Stimulated activated naive B cell treated with anti-CD40 and anti-IgM and Interleukin-4, amounts not matched to agents 10 μg/mL and 1 μg/mL and 100 μg/mL, for 72 hours (primary cell): Measurements from ENCODE around the gene LRRC36.

ENCODE experiments used
- ATAC-seq, 2 donors: fragments of 150-1000 bp; cut with Tn5 transposase; replicated peaks; 2 replicates each; pipeline ENCODE4 v1.10.0; 2021; ENCODE audit warnings: moderate library complexity in 1 of 2
- DNase-seq: peaks from one replicate; pipeline ENCODE4 v3.0.0; 2021
- H3K27ac Mint-ChIP-seq: one replicate; pipeline ENCODE4 v1.8.0; 2022; ENCODE audit warnings: mild to moderate bottlenecking, mixed read lengths
- H3K27me3 Mint-ChIP-seq, 2 donors: one replicate each; pipeline ENCODE4 v1.8.0; 2022; ENCODE audit warnings: mixed read lengths in 2 of 2
- H3K36me3 Mint-ChIP-seq, 2 donors: one replicate each; pipeline ENCODE4 v1.8.0; 2022; ENCODE audit warnings: mixed read lengths in 2 of 2, mild to moderate bottlenecking in 1 of 2
- H3K4me1 Mint-ChIP-seq, 2 donors: one replicate each; pipeline ENCODE4 v1.8.0; 2022; ENCODE audit warnings: mixed read lengths in 2 of 2, mild to moderate bottlenecking in 1 of 2
- H3K4me3 Mint-ChIP-seq, 2 donors: one replicate each; pipeline ENCODE4 v1.8.0; 2022; ENCODE audit warnings: mild to moderate bottlenecking in 2 of 2, mixed read lengths in 2 of 2, moderate library complexity in 1 of 2
- H3K9me3 Mint-ChIP-seq, 2 donors: one replicate each; pipeline ENCODE4 v1.8.0; 2022; ENCODE audit warnings: mixed read lengths in 2 of 2, mild to moderate bottlenecking in 1 of 2

LRRC36 gene

DNA sequence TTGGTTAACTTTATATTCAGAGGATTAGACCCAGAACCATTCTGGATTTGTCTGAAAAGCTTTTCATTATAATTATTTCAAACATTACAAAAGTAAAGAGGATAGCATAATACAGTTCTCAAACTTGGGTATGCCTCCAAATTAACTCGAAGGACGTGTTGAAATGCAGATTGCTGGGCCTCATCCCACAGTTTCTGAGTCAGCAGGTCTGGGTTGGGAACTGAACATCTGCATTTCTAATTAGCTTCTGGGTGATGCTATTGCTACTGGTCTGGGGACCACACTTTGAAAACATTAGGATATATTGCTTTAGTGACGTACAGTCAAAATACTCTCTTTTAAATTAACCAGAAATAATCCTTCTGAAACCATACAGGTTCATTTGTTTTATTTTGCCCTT is 56.7 kb downstream of the LRRC36 start:
- no peaks in the 10 kb centered on the region for H3K36me3 Mint-ChIP-seq
- peaks cover 0 to 3% of the 10 kb centered on the region in 2 donors for H3K4me1 Mint-ChIP-seq
- H3K27me3 Mint-ChIP-seq, result peaks cover 0 to 8% of the 10 kb centered on the region in 2 donors
- ATAC-seq (no peak), DNase-seq (no peak)
- H3K4me3 Mint-ChIP-seq, result no peak overlapping the region
- H3K9me3 Mint-ChIP-seq, result no peaks in the 10 kb centered on the region
- H3K27ac Mint-ChIP-seq, result no peak overlapping the region

DNA sequence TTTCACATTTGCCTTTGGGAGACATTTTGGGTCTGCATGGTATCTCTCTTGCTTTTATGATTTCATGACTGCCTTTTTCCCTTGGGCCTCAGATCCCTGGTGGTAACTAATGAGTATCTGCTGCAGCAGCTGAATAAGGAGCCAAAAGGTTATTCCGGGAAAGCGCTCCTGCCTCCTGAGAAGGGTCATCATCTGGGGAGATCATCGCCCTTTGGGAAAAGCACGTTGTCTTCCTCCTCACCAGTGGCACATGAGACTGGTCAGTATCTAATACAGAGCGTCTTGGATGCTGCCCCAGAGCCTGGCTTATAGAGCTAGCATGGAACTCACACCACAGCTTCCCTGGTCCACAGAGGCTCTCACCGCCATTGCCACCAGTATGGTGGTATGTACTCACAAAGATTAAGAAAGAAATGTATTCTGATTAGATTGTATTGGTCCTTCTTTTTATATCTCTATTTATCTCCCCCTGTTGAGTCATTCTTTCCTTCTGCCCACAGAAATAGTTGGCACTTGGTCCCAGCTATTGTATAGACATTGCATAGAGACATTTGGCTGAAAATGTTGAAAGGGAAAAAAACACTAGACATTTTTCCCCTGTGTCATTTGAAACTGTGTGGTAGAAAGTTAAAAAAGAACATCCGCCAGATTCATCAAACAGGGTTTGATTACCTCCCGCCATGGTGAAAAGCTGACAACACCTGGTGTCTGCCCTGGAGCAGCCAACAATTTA is 58.3 kb downstream of the LRRC36 start:
- DNase-seq (no peak), ATAC-seq (no peak)
- Mint-ChIP-seq H3K4me1 (peaks cover 7% of the 10 kb centered on the region in 2 donors), H3K4me3 (no peak overlapping the region), H3K27ac (no peak overlapping the region), H3K36me3 (no peaks in the 10 kb centered on the region), H3K27me3 (peaks cover 0 to 8% of the 10 kb centered on the region in 2 donors), H3K9me3 (no peaks in the 10 kb centered on the region)

DNA sequence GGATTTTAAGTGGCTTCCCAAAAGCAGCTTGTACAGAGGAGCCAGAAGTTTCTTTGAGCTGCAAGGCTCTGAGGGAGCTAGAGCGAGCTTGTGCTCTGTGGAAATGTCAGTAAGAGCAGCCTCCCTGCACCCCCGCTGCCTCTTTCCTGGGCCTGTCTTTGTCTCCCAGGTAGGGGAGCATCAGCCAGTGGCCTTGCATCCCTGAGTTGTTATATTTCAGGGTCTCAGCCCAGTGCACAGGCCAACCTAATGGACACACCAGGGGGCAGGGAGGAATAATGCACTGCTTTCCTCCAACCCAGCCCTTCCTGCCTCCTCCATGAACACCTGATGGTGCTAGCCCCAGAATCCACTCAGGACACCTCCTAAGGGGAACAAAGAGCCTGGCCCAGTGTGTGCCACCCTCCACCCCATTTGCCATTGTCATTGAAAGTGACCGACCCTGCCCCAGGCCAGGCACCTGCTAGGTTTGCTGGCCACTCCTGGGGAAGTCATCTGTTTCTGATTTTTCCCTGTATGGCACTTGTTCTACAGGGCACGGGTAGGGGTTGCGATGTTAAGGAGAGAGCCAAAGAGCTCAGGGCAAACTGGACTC is 60.3 kb downstream of the LRRC36 start:
- no peak overlapping the region for H3K4me3 Mint-ChIP-seq
- peaks cover 18 to 24% of the 10 kb centered on the region in 2 donors for H3K4me1 Mint-ChIP-seq
- peaks cover 16 to 25% of the 10 kb centered on the region in 2 donors for H3K27me3 Mint-ChIP-seq
- DNase-seq (no peak), ATAC-seq (no peak)
- H3K27ac Mint-ChIP-seq, result no peak overlapping the region
- no peaks in the 10 kb centered on the region for H3K36me3 Mint-ChIP-seq
- H3K9me3 Mint-ChIP-seq, result no peaks in the 10 kb centered on the region

DNA sequence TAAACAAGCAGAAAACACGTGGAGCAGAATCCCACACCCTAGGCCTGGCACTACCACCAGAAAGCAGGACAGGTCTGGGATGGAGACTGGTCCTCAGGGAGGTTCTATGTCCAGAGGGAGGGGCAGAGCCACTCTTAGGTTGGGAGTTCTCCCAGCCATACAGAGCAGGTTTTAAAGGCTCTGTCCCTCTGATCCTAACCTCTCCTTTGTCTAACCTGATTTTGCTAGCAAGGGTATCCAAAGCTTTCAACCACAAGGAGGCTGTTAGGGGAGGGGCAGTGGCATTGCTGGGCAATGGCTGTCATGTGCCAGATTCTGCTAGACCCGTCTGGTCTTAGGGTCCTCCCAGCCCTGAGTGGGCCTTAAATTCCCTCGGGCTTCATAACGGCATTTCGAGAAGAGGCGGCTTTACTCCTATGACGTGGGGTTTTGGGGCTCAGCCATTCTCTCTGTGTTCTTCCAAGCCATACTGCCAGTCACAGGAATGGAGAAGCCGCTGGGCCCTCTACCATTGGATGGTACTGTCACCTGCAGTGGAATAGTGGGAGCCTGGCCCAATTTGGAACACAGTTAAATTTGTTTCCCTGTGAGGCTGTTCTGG is 61.0 kb downstream of the LRRC36 start:
- H3K4me3 Mint-ChIP-seq, result no peak overlapping the region
- no peak overlapping the region for H3K27ac Mint-ChIP-seq
- H3K27me3 Mint-ChIP-seq, result peaks cover 22 to 31% of the 10 kb centered on the region in 2 donors
- H3K4me1 Mint-ChIP-seq, result peaks cover 18 to 27% of the 10 kb centered on the region in 2 donors
- no peak for DNase-seq
- ATAC-seq, result no peak
- H3K36me3 Mint-ChIP-seq, result no peaks in the 10 kb centered on the region
- no peaks in the 10 kb centered on the region for H3K9me3 Mint-ChIP-seq

- no peaks in the 10 kb centered on the region for H3K36me3 Mint-ChIP-seq
- H3K27ac Mint-ChIP-seq, result no peak overlapping the region
- no peak for DNase-seq
- ATAC-seq, result no peak
- no peak overlapping the region for H3K4me3 Mint-ChIP-seq
- H3K27me3 Mint-ChIP-seq, result peaks cover 24 to 37% of the 10 kb centered on the region in 2 donors
- H3K9me3 Mint-ChIP-seq, result no peaks in the 10 kb centered on the region
- peaks cover 18 to 29% of the 10 kb centered on the region in 2 donors for H3K4me1 Mint-ChIP-seq
Measured at GRCh38 chr16:67388191-67388590, 61.6 kb downstream of the LRRC36 start.

DNA sequence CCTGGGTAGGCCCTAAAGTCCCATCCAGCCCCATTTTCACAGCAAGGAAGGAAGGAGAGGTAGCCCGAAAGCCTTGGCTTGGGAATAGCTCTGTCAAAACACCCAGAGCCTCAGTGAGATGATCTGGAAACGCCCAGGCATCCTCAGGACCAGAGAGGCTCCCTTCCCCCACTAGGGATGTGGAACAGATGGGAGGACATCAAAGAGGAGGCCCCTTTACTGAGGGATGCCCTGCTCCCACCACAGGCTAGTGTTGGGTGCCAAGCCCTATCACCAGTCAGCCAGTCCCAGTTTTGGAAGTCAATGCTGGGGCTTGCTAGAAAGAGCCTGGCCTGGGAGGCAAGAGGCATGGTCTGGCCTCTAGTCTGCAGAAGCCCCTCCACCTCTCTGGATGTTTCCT is 62.0 kb downstream of the LRRC36 start:
- Mint-ChIP-seq H3K27me3 (peaks cover 26 to 41% of the 10 kb centered on the region in 2 donors), H3K4me1 (peaks cover 18 to 32% of the 10 kb centered on the region in 2 donors), H3K9me3 (no peaks in the 10 kb centered on the region), H3K4me3 (no peak overlapping the region), H3K36me3 (no peaks in the 10 kb centered on the region), H3K27ac (no peak overlapping the region)
- ATAC-seq (no peak), DNase-seq (no peak)

DNA sequence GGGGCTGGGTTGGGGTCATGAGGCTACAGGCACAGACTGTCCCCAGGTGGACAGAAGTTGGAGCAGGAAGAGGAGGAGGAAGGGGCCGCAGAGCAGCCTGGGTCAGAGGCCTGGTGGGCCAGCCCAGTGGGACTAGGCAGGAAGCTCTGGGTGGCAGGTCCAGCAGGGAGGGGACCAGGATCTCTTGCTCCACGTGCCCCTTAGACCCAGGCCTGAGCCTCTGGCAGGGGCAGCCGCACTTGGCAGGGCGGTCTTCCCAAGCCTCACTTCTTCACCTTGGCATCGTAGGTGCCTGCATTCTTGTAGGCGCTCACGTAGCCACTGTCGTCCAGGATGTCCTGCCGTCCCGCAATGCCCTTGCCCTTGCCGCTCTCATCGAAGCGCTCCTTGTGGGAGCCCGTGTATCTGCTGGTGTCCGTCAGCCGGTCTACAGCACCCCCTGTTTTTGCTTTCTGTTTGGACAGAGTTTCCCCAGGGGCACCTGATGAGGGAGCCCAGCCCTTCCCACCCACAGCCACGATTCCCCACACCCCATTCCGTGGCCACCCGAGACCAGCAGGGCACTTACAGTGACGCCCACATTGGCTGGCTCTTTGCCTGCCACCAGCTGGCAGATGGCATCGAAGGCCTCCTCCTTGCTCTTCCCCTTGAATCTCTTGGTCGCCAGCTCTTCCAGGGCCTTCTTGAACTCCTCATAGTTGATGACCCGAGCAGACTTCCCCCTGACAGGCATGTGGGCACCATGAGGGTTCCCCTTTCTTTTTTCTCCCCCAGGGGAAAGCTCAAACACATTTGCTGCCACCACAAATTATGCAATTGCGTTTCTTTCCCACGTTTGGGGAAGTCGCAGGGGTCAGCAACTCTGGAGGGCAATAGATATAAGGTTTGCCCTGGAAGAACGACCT is 63.5 kb downstream of the LRRC36 start:
- Mint-ChIP-seq H3K36me3 (no peaks in the 10 kb centered on the region), H3K9me3 (no peaks in the 10 kb centered on the region), H3K27ac (peak overlapping the region; percentile 43), H3K27me3 (peaks cover 38 to 55% of the 10 kb centered on the region in 2 donors), H3K4me1 (peaks cover 23 to 47% of the 10 kb centered on the region in 2 donors), H3K4me3 (peak overlapping the region; percentile 28 to 43)
- ATAC-seq (peak; percentile 54 to 65), DNase-seq (peak; percentile 29)

DNA sequence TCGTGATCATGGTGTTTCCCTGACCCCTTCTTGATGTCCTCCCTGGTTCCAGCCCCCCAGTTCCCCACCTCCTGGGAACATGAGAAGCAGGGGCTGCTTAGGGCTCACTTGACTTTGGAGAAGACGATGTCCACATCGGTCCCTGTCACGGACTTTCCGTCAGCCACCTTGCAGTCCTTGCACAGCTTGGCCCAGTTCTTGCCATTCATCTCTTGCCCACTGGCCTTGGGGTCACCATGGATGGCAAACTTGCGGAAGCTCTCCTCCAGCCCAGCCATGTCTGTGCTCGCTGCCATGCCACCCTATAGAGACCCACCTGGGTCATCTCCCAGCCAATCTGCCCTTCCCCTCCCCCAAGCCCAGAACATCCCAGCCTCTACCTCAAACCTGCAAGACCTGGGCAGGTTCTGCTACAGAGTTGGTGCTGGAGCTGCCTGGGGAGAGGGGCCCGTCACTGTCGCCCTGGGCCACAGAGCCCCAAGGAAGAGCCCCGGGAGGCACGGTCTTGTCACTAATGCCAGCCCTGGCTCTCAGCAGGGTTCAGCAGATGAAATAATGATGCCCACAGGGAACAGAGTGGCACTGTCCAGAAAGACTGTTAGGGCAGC is 64.3 kb downstream of the LRRC36 start:
- Mint-ChIP-seq H3K27ac (no peak overlapping the region), H3K9me3 (no peaks in the 10 kb centered on the region), H3K27me3 (peaks cover 45 to 54% of the 10 kb centered on the region in 2 donors), H3K4me3 (no peak overlapping the region), H3K4me1 (peaks cover 23 to 52% of the 10 kb centered on the region in 2 donors), H3K36me3 (no peaks in the 10 kb centered on the region)
- DNase-seq (no peak), ATAC-seq (no peak)

GRCh38 chr16:67391424-67392300 is 65.0 kb downstream of the LRRC36 start:
- no peak for DNase-seq
- no peaks in the 10 kb centered on the region for H3K36me3 Mint-ChIP-seq
- peaks cover 19 to 52% of the 10 kb centered on the region in 2 donors for H3K4me1 Mint-ChIP-seq
- H3K4me3 Mint-ChIP-seq, result no peak overlapping the region
- no peaks in the 10 kb centered on the region for H3K9me3 Mint-ChIP-seq
- no peak overlapping the region for H3K27ac Mint-ChIP-seq
- peaks cover 45 to 59% of the 10 kb centered on the region in 2 donors for H3K27me3 Mint-ChIP-seq
- no peak for ATAC-seq

- ATAC-seq, result no peak
- no peaks in the 10 kb centered on the region for H3K36me3 Mint-ChIP-seq
- H3K4me3 Mint-ChIP-seq, result no peak overlapping the region
- H3K9me3 Mint-ChIP-seq, result no peaks in the 10 kb centered on the region
- H3K27ac Mint-ChIP-seq, result no peak overlapping the region
- DNase-seq, result no peak
- peaks cover 45 to 63% of the 10 kb centered on the region in 2 donors for H3K27me3 Mint-ChIP-seq
- H3K4me1 Mint-ChIP-seq, result peaks cover 19 to 52% of the 10 kb centered on the region in 2 donors
Measured at GRCh38 chr16:67392301-67393059, 65.9 kb downstream of the LRRC36 start.

DNA sequence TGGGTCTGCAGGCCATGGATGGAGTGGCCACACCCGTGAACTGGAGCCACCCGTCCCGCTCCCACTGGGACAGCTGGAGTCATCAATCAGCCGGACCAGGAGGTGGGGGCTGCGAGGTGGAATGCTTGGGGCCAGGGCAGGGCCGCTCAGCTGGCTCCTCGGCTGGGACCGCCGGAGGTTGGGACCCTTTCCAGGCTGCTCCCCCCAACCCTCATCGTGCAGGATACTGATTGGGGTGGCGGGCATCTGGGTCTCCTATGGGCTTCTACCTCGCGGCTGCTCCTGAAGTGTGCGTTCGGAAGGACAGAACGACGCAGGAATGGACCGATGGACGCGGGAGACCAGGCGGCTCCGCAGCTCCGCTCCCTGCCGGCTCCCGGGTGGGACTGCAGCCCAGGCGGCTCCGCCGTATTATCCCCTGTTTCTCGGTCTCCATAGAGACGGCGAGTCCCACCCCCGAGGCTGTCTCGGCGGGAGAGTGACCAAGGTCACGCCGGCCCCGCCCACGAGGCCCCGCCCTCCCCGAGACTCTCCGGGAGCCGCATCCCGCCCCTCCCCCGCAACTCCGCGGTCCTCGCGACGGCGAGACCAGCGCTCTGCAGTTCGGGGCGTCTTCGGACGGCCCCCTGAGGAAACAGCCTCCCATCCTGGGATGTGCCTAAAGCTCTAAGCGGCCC is 66.6 kb downstream of the LRRC36 start, which contains the start of gene TPPP3:
TSS of gene TPPP3 (minus strand) at position 388 of the 677 bp plus-strand sequence. CDS start 2,387 bp downstream, outside the sequence.
- Mint-ChIP-seq H3K4me3 (peak within 1 kb of the TSS; percentile 57 to 80), H3K27ac (peak within 1 kb of the TSS; percentile 37), H3K9me3 (no peaks in the 10 kb centered on the region), H3K27me3 (peaks cover 45 to 63% of the 10 kb centered on the region in 2 donors), H3K36me3 (no peaks in the 10 kb centered on the region), H3K4me1 (peaks cover 19 to 52% of the 10 kb centered on the region in 2 donors)
- no peak for DNase-seq
- ATAC-seq, result peak; percentile 36 to 37

GRCh38 chr16:67393788-67394154 is 67.2 kb downstream of the LRRC36 start:
- Mint-ChIP-seq H3K27me3 (peaks cover 45 to 63% of the 10 kb centered on the region in 2 donors), H3K36me3 (no peaks in the 10 kb centered on the region), H3K4me3 (peak overlapping the region; percentile 57 to 80), H3K4me1 (peaks cover 19 to 52% of the 10 kb centered on the region in 2 donors), H3K9me3 (no peaks in the 10 kb centered on the region), H3K27ac (peak overlapping the region; percentile 3)
- ATAC-seq (no peak), DNase-seq (no peak)
